H9 (cell line): ENCODE results near the gene PFKL. TPM values are rescaled to one million over a fixed set of nuclear protein-coding genes. Genes with fewer than 3 reads are reported as not detected.

ENCODE experiments used
- DNase-seq: peaks from one replicate; pipeline ENCODE4 v3.0.0-alpha.2; 2017
- H2AFZ ChIP-seq: one replicate; pipeline ENCODE4 v1.6.1; 2013; ENCODE audit warnings: mild to moderate bottlenecking, low read length, control low read depth, moderate library complexity
- H2AK5ac ChIP-seq: 2 replicates; pipeline ENCODE4 v1.6.1; 2013; ENCODE audit warnings: low read length, control low read depth, mixed read lengths; ENCODE audit not compliant: insufficient read length
- H2BK120ac ChIP-seq: one replicate; pipeline ENCODE4 v1.6.1; 2013; ENCODE audit warnings: low read depth, mild to moderate bottlenecking, low read length, control low read depth, inconsistent platforms; ENCODE audit not compliant: poor library complexity, severe bottlenecking
- H2BK12ac ChIP-seq: 2 replicates; pipeline ENCODE4 v1.6.1; 2013; ENCODE audit warnings: low read length, control low read depth, mixed read lengths, low read depth; ENCODE audit not compliant: insufficient read length
- H2BK15ac ChIP-seq: 2 replicates; pipeline ENCODE4 v1.6.1; 2013; ENCODE audit warnings: low read depth, low read length, control low read depth
- H2BK20ac ChIP-seq: one replicate; pipeline ENCODE4 v1.6.1; 2013; ENCODE audit warnings: low read depth, mild to moderate bottlenecking, low read length, control low read depth, inconsistent platforms; ENCODE audit not compliant: poor library complexity, severe bottlenecking
- H2BK5ac ChIP-seq: 2 replicates; pipeline ENCODE4 v1.6.1; 2013; ENCODE audit warnings: low read length, control low read depth, mixed read lengths; ENCODE audit not compliant: insufficient read length
- H3K14ac ChIP-seq: 2 replicates; pipeline ENCODE4 v1.6.1; 2013; ENCODE audit warnings: low read length, control low read depth; ENCODE audit not compliant: insufficient read depth
- H3K18ac ChIP-seq: 2 replicates; pipeline ENCODE4 v1.6.1; 2013; ENCODE audit warnings: low read depth, mild to moderate bottlenecking, mixed read lengths, low read length, control low read depth; ENCODE audit not compliant: insufficient read length
- H3K23ac ChIP-seq: 2 replicates; pipeline ENCODE4 v1.6.1; 2013; ENCODE audit warnings: low read length, control low read depth, mixed read lengths, low read depth; ENCODE audit not compliant: insufficient read length
- H3K23me2 ChIP-seq: 2 replicates; pipeline ENCODE4 v1.6.1; 2013; ENCODE audit warnings: low read depth, mild to moderate bottlenecking, mixed read lengths, low read length, control low read depth; ENCODE audit not compliant: insufficient read length, poor library complexity, severe bottlenecking
- H3K27ac ChIP-seq: 2 replicates; pipeline ENCODE4 v1.5.1; 2013; ENCODE audit warnings: low read length, control low read depth, mixed read lengths, low read depth; ENCODE audit not compliant: insufficient read length
- H3K27me3 ChIP-seq: 2 replicates; pipeline ENCODE4 v1.6.1; 2013; ENCODE audit warnings: low read length, control low read depth, inconsistent platforms; ENCODE audit not compliant: insufficient read depth
- H3K4ac ChIP-seq: 2 replicates; pipeline ENCODE4 v1.6.1; 2013; ENCODE audit warnings: low read depth, mild to moderate bottlenecking, control low read depth, inconsistent platforms, low read length, moderate library complexity
- H3K4me1 ChIP-seq: 2 replicates; pipeline ENCODE4 v1.6.1; 2013; ENCODE audit warnings: low read length, control low read depth, inconsistent platforms; ENCODE audit not compliant: insufficient read depth
- H3K4me2 ChIP-seq: 2 replicates; pipeline ENCODE4 v1.6.1; 2013; ENCODE audit warnings: low read length, control low read depth, mixed read lengths; ENCODE audit not compliant: insufficient read length, insufficient read depth
- H3K56ac ChIP-seq: 2 replicates; pipeline ENCODE4 v1.6.1; 2013; ENCODE audit warnings: low read depth, mild to moderate bottlenecking, mixed read lengths, low read length, control low read depth; ENCODE audit not compliant: insufficient read length
- H3K79me1 ChIP-seq: 2 replicates; pipeline ENCODE4 v1.6.1; 2013; ENCODE audit warnings: low read depth, mild to moderate bottlenecking, moderate library complexity, low read length, control low read depth, inconsistent platforms; ENCODE audit not compliant: insufficient read depth, poor library complexity, severe bottlenecking
- H3K79me2 ChIP-seq: 2 replicates; pipeline ENCODE4 v1.6.1; 2013; ENCODE audit warnings: low read length, control low read depth, inconsistent platforms; ENCODE audit not compliant: insufficient read depth
- H3K9ac ChIP-seq: 2 replicates; pipeline ENCODE4 v1.6.1; 2013; ENCODE audit warnings: low read length, control low read depth, mixed read lengths; ENCODE audit not compliant: insufficient read length; ENCODE audit errors: extremely low read depth
- H3K9me3 ChIP-seq: one replicate; pipeline ENCODE4 v1.6.1; 2013; ENCODE audit warnings: low read depth, low read length, inconsistent platforms; ENCODE audit not compliant: control insufficient read depth
- H3T11ph ChIP-seq: one replicate; pipeline ENCODE4 v1.6.1; 2013; ENCODE audit warnings: mild to moderate bottlenecking, low read length, control low read depth, inconsistent platforms
- H4K20me1 ChIP-seq: one replicate; pipeline ENCODE4 v1.6.1; 2013; ENCODE audit not compliant: control insufficient read depth, insufficient read length, insufficient read depth
- H4K5ac ChIP-seq: 2 replicates; pipeline ENCODE4 v1.6.1; 2013; ENCODE audit warnings: low read depth, mild to moderate bottlenecking, mixed read lengths, low read length, control low read depth; ENCODE audit not compliant: insufficient read length
- H4K8ac ChIP-seq: replicated peaks from 2 replicates; pipeline ENCODE4 v1.6.1; 2013; ENCODE audit warnings: low read length, control low read depth, mixed read lengths, low read depth; ENCODE audit not compliant: insufficient read length
- H4K91ac ChIP-seq: 2 replicates; pipeline ENCODE4 v1.6.1; 2013; ENCODE audit warnings: low read depth, mild to moderate bottlenecking, moderate library complexity, mixed read lengths, low read length, control low read depth; ENCODE audit not compliant: insufficient read length
- H3K27ac Mint-ChIP-seq, 3 experiments: 2 replicates in 2 of 3; 3 replicates in 1 of 3; pipeline ENCODE4 v1.8.0; 2020 to 2021; ENCODE audit warnings: mixed read lengths in 3 of 3, mild to moderate bottlenecking in 1 of 3, moderate library complexity in 1 of 3
- H3K27me3 Mint-ChIP-seq: 2 replicates; pipeline ENCODE4 v1.8.0; 2021; ENCODE audit warnings: low read depth, mild to moderate bottlenecking, moderate library complexity, mixed read lengths
- H3K36me3 Mint-ChIP-seq, 3 experiments: 2 replicates in 2 of 3; 3 replicates in 1 of 3; pipeline ENCODE4 v1.8.0; 2020 to 2021; ENCODE audit warnings: low read depth in 3 of 3, mixed read lengths in 3 of 3; ENCODE audit not compliant: insufficient read depth in 1 of 3
- H3K4me1 Mint-ChIP-seq, 2 experiments: 2 replicates each; pipeline ENCODE4 v1.8.0; 2020; ENCODE audit warnings: mixed read lengths in 2 of 2
- H3K4me3 Mint-ChIP-seq, 2 experiments: 2 replicates in 1 of 2; 3 replicates in 1 of 2; pipeline ENCODE4 v1.8.0; 2020 to 2021; ENCODE audit warnings: mild to moderate bottlenecking in 2 of 2, mixed read lengths in 2 of 2, moderate library complexity in 1 of 2
- H3K9me3 Mint-ChIP-seq, 2 experiments: 2 replicates in 1 of 2; 3 replicates in 1 of 2; pipeline ENCODE4 v1.8.0; 2020; ENCODE audit warnings: mild to moderate bottlenecking in 2 of 2, mixed read lengths in 2 of 2, moderate library complexity in 1 of 2
- CTCF ChIP-seq: fragments of 200-600 bp; sonication (generic); conservative IDR thresholded peaks from 3 replicates; pipeline ENCODE4 v1.8.0; 2021; ENCODE audit warnings: antibody characterized with exemption, mild to moderate bottlenecking
- WGBS: extraction: QIAGEN DNeasy Blood & Tissue Kit; methylation state at CpG from one replicate; pipeline ENCODE4 v1.1.7; 2013; ENCODE audit warnings: missing lambda C conversion rate, low lambda C conversion rate, mixed read lengths; ENCODE audit not compliant: insufficient read length; ENCODE audit errors: extremely low coverage; 5-methylcytosine and 5-hydroxymethylcytosine counted together
- total RNA-seq: library from RNA; stranded (reverse); gene quantifications from 2 replicates; pipeline ENCODE4 v1.2.1, GENCODE V29; 2021

Gene PFKL
- total RNA-seq, 1 experiment from 2014 or later, result 107 TPM

GRCh38 chr21:44375761-44376241, 75.9 kb downstream of the PFKL start:
- peaks cover 27 to 30% of the 10 kb centered on the region in 2 experiments for H3K9me3 Mint-ChIP-seq
- Histone ChIP-seq H3K79me1 (no peaks in the 10 kb centered on the region), H2BK20ac (no peak overlapping the region), H3K4me1 (no peaks in the 10 kb centered on the region), H3K79me2 (no peaks in the 10 kb centered on the region), H3K18ac (no peak overlapping the region), H2BK12ac (no peak overlapping the region), H3K4ac (no peak overlapping the region), H3T11ph (no peak overlapping the region), H2AFZ (no peak overlapping the region), H2BK15ac (no peak overlapping the region), H3K27ac (no peak overlapping the region), H3K23ac (no peak overlapping the region), H3K14ac (no peak overlapping the region; the same call in 1 of the 2 replicates), H4K91ac (no peak overlapping the region), H3K9me3 (no peaks in the 10 kb centered on the region), H3K4me2 (no peak overlapping the region), H3K56ac (no peak overlapping the region), H4K20me1 (no peaks in the 10 kb centered on the region), H3K9ac (no peak overlapping the region), H2BK120ac (no peak overlapping the region), H2BK5ac (no peak overlapping the region), H2AK5ac (no peak overlapping the region), H3K27me3 (no peaks in the 10 kb centered on the region; the same call in 1 of the 2 replicates), H4K5ac (no peak overlapping the region), H3K23me2 (no peaks in the 10 kb centered on the region), H4K8ac (no peak overlapping the region)
- H3K27me3 Mint-ChIP-seq, result peaks cover 42% of the 10 kb centered on the region
- no peak for DNase-seq
- peaks cover 0 to 9% (median 4%) of the 10 kb centered on the region in 3 experiments; a peak in 4 of 7 replicates for H3K36me3 Mint-ChIP-seq
- H3K27ac Mint-ChIP-seq, result peak overlapping the region in 1 of 3 experiments; percentile 42; a peak in 3 of 7 replicates
- no CpG with 5 or more reads among the region's 19 CpGs for WGBS
- H3K4me1 Mint-ChIP-seq, result peaks cover 18 to 20% of the 10 kb centered on the region in 2 experiments
- H3K4me3 Mint-ChIP-seq, result no peak overlapping the region
- no peak for TF ChIP-seq CTCF
